ENCODE results near the gene IL22RA1. TPM values are rescaled to one million over a fixed set of nuclear protein-coding genes. Genes with fewer than 3 reads are reported as not detected.

Gene IL22RA1
- total RNA-seq, 2 experiments from 2014 or later = not detected

GRCh38 chr1:24120965-24121364, 22.0 kb downstream of the IL22RA1 start:
- Mint-ChIP-seq H3K4me1 (ENCODE audit: low read depth) (no peaks in the 10 kb centered on the region), H3K4me3 (no peak overlapping the region), H3K36me3 (ENCODE audit: low read depth) (no peaks in the 10 kb centered on the region), H3K9me3 (ENCODE audit: insufficient read depth) (no peaks in the 10 kb centered on the region), H3K27ac (no peak overlapping the region), H3K27me3 (ENCODE audit: low read depth) (peaks cover 10% of the 10 kb centered on the region)
- ChIA-PET CTCF (interaction anchor here (1.6 kb wide), 1 partner anchor 29 kb away, joined by 5 read pairs; no protein-coding TSS in a partner anchor), POLR2A (interaction anchor here (0.8 kb wide), 1 partner anchor 17 kb away, joined by 3 read pairs; no protein-coding TSS in a partner anchor)
- DNase-seq (no peak), ATAC-seq (no peak)

GRCh38 chr1:24119859-24120756, 22.8 kb downstream of the IL22RA1 start:
- Mint-ChIP-seq H3K4me3 (no peak overlapping the region), H3K27me3 (ENCODE audit: low read depth) (peaks cover 12% of the 10 kb centered on the region), H3K27ac (no peak overlapping the region), H3K36me3 (ENCODE audit: low read depth) (no peaks in the 10 kb centered on the region), H3K9me3 (ENCODE audit: insufficient read depth) (no peaks in the 10 kb centered on the region), H3K4me1 (ENCODE audit: low read depth) (no peaks in the 10 kb centered on the region)
- POLR2A ChIA-PET = no interaction called here
- DNase-seq = no peak
- CTCF ChIA-PET = interaction anchor here (0.8 to 1.6 kb wide), 2 partner anchors 30 to 49 kb away, joined by 3 to 5 read pairs (median 3); no protein-coding TSS in a partner anchor
- ATAC-seq = no peak

DNA sequence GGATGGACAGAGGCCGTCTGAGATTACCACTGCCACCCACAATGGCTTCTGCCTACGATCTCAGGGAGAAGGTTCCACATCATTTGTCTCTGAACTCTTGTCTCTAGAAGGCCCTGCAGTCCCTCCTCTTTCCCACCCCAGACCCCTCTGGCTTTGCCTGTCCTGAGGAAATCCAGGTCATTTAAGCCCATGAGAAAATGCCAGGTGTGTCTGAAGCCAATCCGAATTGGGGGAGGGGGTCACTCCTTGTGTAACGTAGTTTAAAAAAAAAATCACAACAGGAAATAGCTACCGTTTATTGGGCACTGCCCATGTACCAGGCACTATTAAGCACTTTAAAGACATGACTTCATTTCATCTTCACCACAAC, 23.5 kb downstream of the IL22RA1 start:
- ChIA-PET POLR2A (no interaction called here), CTCF (interaction anchor here (0.8 to 1.4 kb wide), 2 partner anchors 31 to 48 kb away, joined by 3 read pairs; no protein-coding TSS in a partner anchor)
- Mint-ChIP-seq H3K27ac (no peak overlapping the region), H3K27me3 (ENCODE audit: low read depth) (peaks cover 10% of the 10 kb centered on the region), H3K4me1 (ENCODE audit: low read depth) (no peaks in the 10 kb centered on the region), H3K36me3 (ENCODE audit: low read depth) (no peaks in the 10 kb centered on the region), H3K9me3 (ENCODE audit: insufficient read depth) (no peaks in the 10 kb centered on the region), H3K4me3 (no peak overlapping the region)
- DNase-seq (no peak), ATAC-seq (no peak)

GRCh38 chr1:24118410-24119242, 24.3 kb downstream of the IL22RA1 start:
- no peak for ATAC-seq

GRCh38 chr1:24117722-24118409, 25.1 kb downstream of the IL22RA1 start:
- Mint-ChIP-seq H3K9me3 (ENCODE audit: insufficient read depth) (no peaks in the 10 kb centered on the region), H3K27ac (no peak overlapping the region), H3K4me3 (no peak overlapping the region), H3K4me1 (ENCODE audit: low read depth) (no peaks in the 10 kb centered on the region), H3K36me3 (ENCODE audit: low read depth) (no peaks in the 10 kb centered on the region), H3K27me3 (ENCODE audit: low read depth) (peaks cover 20% of the 10 kb centered on the region)
- CTCF ChIA-PET = interaction anchor here (1.1 kb wide), 1 partner anchor 32 kb away, joined by 3 read pairs; no protein-coding TSS in a partner anchor
- POLR2A ChIA-PET = interaction anchor here (0.9 kb wide), 1 partner anchor 8 kb away, joined by 5 read pairs; no protein-coding TSS in a partner anchor
- DNase-seq (no peak), ATAC-seq (no peak)

More at GRCh38 chr1:24118410-24119242, 24.3 kb downstream of the IL22RA1 start:
- DNase-seq = no peak
- Mint-ChIP-seq H3K4me3 (no peak overlapping the region), H3K27ac (no peak overlapping the region), H3K27me3 (ENCODE audit: low read depth) (peaks cover 16% of the 10 kb centered on the region), H3K9me3 (ENCODE audit: insufficient read depth) (no peaks in the 10 kb centered on the region), H3K4me1 (ENCODE audit: low read depth) (no peaks in the 10 kb centered on the region), H3K36me3 (ENCODE audit: low read depth) (no peaks in the 10 kb centered on the region)
- ChIA-PET CTCF (interaction anchor here (1.1 kb wide), 1 partner anchor 32 kb away, joined by 3 read pairs; no protein-coding TSS in a partner anchor), POLR2A (no interaction called here)

GRCh38 chr1:24117132-24117531, 25.8 kb downstream of the IL22RA1 start:
- peaks cover 26% of the 10 kb centered on the region for H3K27me3 Mint-ChIP-seq (ENCODE audit: low read depth)
- ATAC-seq (no peak), DNase-seq (no peak)
- H3K36me3 Mint-ChIP-seq (ENCODE audit: low read depth) = no peaks in the 10 kb centered on the region
- ChIA-PET CTCF (interaction anchor here (1.1 kb wide), 1 partner anchor 33 kb away, joined by 3 read pairs; no protein-coding TSS in a partner anchor), POLR2A (interaction anchor here (0.9 kb wide), 1 partner anchor 9 kb away, joined by 5 read pairs; no protein-coding TSS in a partner anchor)
- H3K4me1 Mint-ChIP-seq (ENCODE audit: low read depth) = peaks cover 7% of the 10 kb centered on the region
- H3K9me3 Mint-ChIP-seq (ENCODE audit: insufficient read depth) = no peaks in the 10 kb centered on the region
- no peak overlapping the region for H3K27ac Mint-ChIP-seq
- no peak overlapping the region for H3K4me3 Mint-ChIP-seq

- Mint-ChIP-seq H3K9me3 (ENCODE audit: insufficient read depth) (no peaks in the 10 kb centered on the region), H3K27me3 (ENCODE audit: low read depth) (peaks cover 33% of the 10 kb centered on the region), H3K4me1 (ENCODE audit: low read depth) (peaks cover 7% of the 10 kb centered on the region), H3K27ac (no peak overlapping the region), H3K36me3 (ENCODE audit: low read depth) (no peaks in the 10 kb centered on the region), H3K4me3 (no peak overlapping the region)
- ATAC-seq = no peak
- ChIA-PET POLR2A (no interaction called here), CTCF (interaction anchor here (2.0 kb wide), 1 partner anchor 43 kb away, joined by 4 read pairs; no protein-coding TSS in a partner anchor)
- DNase-seq = no peak
Measured at GRCh38 chr1:24114753-24115152, 28.2 kb downstream of the IL22RA1 start.

DNA sequence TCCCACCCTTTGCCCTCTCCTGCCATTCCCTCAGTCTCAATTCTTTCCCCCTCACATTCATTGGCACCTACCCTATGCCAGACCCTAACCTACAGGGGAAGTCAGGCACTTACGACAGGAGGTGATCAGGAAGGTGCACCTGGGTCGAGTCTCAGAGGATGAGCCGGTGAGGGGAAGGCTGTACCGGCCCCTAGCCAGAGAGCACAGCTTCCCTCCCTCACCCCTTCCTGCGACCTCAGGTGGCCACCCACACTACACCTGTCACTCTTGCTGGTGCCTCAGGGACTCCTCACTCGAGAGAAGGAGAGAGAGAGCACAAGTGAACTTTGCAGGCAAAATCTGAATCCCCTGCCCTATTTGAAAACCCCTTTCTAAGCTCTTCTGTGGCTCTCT, 29.3 kb downstream of the IL22RA1 start:
- H3K36me3 Mint-ChIP-seq (ENCODE audit: low read depth) = no peaks in the 10 kb centered on the region
- no peak for ATAC-seq
- H3K4me3 Mint-ChIP-seq = no peak overlapping the region
- POLR2A ChIA-PET = no interaction called here
- peaks cover 7% of the 10 kb centered on the region for H3K4me1 Mint-ChIP-seq (ENCODE audit: low read depth)
- CTCF ChIA-PET = interaction anchor here (0.8 to 2.0 kb wide), 3 partner anchors 10 to 145 kb away, joined by 4 to 5 read pairs (median 4); no protein-coding TSS in a partner anchor
- H3K27me3 Mint-ChIP-seq (ENCODE audit: low read depth) = peaks cover 33% of the 10 kb centered on the region
- no peak for DNase-seq
- no peak overlapping the region for H3K27ac Mint-ChIP-seq
- no peaks in the 10 kb centered on the region for H3K9me3 Mint-ChIP-seq (ENCODE audit: insufficient read depth)

- CTCF ChIA-PET = interaction anchor here (0.6 to 1.2 kb wide), 3 partner anchors 10 to 43 kb away, joined by 3 to 5 read pairs (median 4); no protein-coding TSS in a partner anchor
- ATAC-seq = peak; percentile 98
- DNase-seq = peak; percentile 75
- POLR2A ChIA-PET = no interaction called here
- H3K36me3 Mint-ChIP-seq (ENCODE audit: low read depth) = no peaks in the 10 kb centered on the region
- peaks cover 27% of the 10 kb centered on the region for H3K27me3 Mint-ChIP-seq (ENCODE audit: low read depth)
- no peak within 1 kb of the TSS for H3K27ac Mint-ChIP-seq
- no peaks in the 10 kb centered on the region for H3K9me3 Mint-ChIP-seq (ENCODE audit: insufficient read depth)
- H3K4me1 Mint-ChIP-seq (ENCODE audit: low read depth) = peaks cover 7% of the 10 kb centered on the region
- no peak within 1 kb of the TSS for H3K4me3 Mint-ChIP-seq
Measured at GRCh38 chr1:24111996-24112779, 30.8 kb downstream of the IL22RA1 start, which contains the start of gene MYOM3. MYOM3 (minus strand) TSS chr1:24112135; CDS start chr1:24108636, 3,499 bp downstream.

- H3K4me1 Mint-ChIP-seq (ENCODE audit: low read depth) = peaks cover 7% of the 10 kb centered on the region
- POLR2A ChIA-PET = no interaction called here
- peaks cover 25% of the 10 kb centered on the region for H3K27me3 Mint-ChIP-seq (ENCODE audit: low read depth)
- DNase-seq = no peak
- CTCF ChIA-PET = interaction anchor here (0.6 to 1.2 kb wide), 5 partner anchors 39 to 268 kb away, joined by 3 to 6 read pairs (median 3); no protein-coding TSS in a partner anchor
- no peak overlapping the region for H3K4me3 Mint-ChIP-seq
- H3K9me3 Mint-ChIP-seq (ENCODE audit: insufficient read depth) = no peaks in the 10 kb centered on the region
- H3K27ac Mint-ChIP-seq = no peak overlapping the region
- no peaks in the 10 kb centered on the region for H3K36me3 Mint-ChIP-seq (ENCODE audit: low read depth)
- ATAC-seq = no peak
Measured at GRCh38 chr1:24111262-24111995, 31.5 kb downstream of the IL22RA1 start.
